ENCODE measurements around the gene C17orf67. TPM values are rescaled to one million over a fixed set of nuclear protein-coding genes. Genes with fewer than 3 reads are reported as not detected.

Gene C17orf67, protein sequence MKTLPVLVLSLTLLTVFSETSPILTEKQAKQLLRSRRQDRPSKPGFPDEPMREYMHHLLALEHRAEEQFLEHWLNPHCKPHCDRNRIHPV
- total RNA-seq = 0.76 and 1.1 TPM in 2 replicates

DNA sequence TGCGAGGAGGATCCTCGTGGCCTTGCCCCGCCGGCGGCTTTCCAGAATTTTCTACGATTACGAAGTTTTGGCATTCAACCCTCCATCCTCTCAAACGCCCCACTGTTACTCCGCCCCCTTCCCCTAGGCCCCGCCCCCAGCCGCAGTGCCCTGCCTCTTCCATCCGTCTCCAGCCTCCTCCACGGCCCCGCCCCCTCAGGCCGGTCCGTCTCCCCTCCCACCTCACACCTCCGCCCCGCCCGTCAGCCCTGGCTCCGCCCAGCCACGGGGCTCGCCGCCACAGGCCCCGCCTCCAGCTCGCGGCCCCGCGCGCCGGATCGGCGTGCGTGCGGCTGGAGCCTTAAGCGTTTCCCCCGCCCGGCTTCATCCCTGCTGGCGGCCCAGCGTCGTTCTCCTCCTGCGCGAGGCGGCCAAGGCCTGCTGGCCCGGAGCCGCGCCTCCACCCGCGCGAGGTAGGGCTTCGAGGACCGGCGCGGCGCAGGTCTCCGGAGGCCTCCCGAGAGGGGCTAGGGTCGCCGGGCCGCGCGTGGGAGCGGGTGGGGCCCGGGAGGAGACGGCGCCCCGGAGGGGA, at the start of gene C17orf67, which contains the start of gene DGKE:
Gene C17orf67 (minus strand): TSS at position 112 of the 571 bp plus-strand sequence. CDS start 18,110 bp downstream, outside the sequence.
Gene DGKE (plus strand): TSS at position 343 of the 571 bp plus-strand sequence. CDS start 645 bp downstream, outside the sequence.

Other genes starting within 250 kb of the C17orf67 start
- 3.3 and 37.2 TPM in 2 replicates for gene NOG, start 240.2 kb downstream of the C17orf67 start, total RNA-seq
- 2.4 and 2.7 TPM in 2 replicates for gene DGKE, start 231 bp upstream of the C17orf67 start, total RNA-seq
- 26.9 and 35.9 TPM in 2 replicates for gene TRIM25, start 80.1 kb upstream of the C17orf67 start, total RNA-seq
- 6.7 and 8.3 TPM in 2 replicates for gene COIL, start 127.1 kb upstream of the C17orf67 start, total RNA-seq
- 18.4 and 28.3 TPM in 2 replicates for gene SCPEP1, start 144.2 kb upstream of the C17orf67 start, total RNA-seq

Measured in mesangial cell (primary cell).